Thyroid gland (tissue), 4 donors: ENCODE results near the gene ADAMTS14. TPM values are rescaled to one million over a fixed set of nuclear protein-coding genes. Genes with fewer than 3 reads are reported as not detected.

ENCODE experiments used
- DNase-seq, 2 donors: peaks; one replicate each; pipeline ENCODE4 v3.0.0-alpha.2; 2019
- H3K27ac ChIP-seq, 3 donors: fragments of 200-600 bp; sonication (generic); 1 replicate in 2 of 3; 2 replicates in 1 of 3; pipeline ENCODE4 v1.5.1; 2016 to 2019; ENCODE audit warnings: mild to moderate bottlenecking in 1 of 3, moderate library complexity in 1 of 3
- H3K27me3 ChIP-seq: fragments of 200-600 bp; sonication (generic); one replicate; pipeline ENCODE4 v1.5.1; 2019
- H3K36me3 ChIP-seq, 2 donors: fragments of 200-600 bp; sonication (generic); one replicate each; pipeline ENCODE4 v1.5.1; 2016 to 2019
- H3K4me1 ChIP-seq, 2 donors: fragments of 200-600 bp; sonication (generic); one replicate each; pipeline ENCODE4 v1.5.1; 2017 to 2019
- H3K4me3 ChIP-seq, 3 donors: fragments of 200-600 bp; sonication (generic); replicated peaks in 1 of 3; 1 replicate in 2 of 3; 2 replicates in 1 of 3; pipeline ENCODE4 v1.5.1; 2016; ENCODE audit warnings: mild to moderate bottlenecking in 1 of 3
- H3K9me3 ChIP-seq: fragments of 200-600 bp; sonication (generic); one replicate; pipeline ENCODE4 v1.5.1; 2017
- CTCF ChIP-seq, 6 experiments: fragments of 200-600 bp in 3 of 6; fragments of 450-650 bp in 3 of 6; sonication (generic) in 3 of 6; IDR thresholded peaks; one replicate each; pipeline ENCODE4 v1.5.1; 2016 to 2019; ENCODE audit warnings: antibody characterized with exemption in 6 of 6, mild to moderate bottlenecking in 2 of 6, inconsistent platforms in 1 of 6, moderate library complexity in 1 of 6
- POLR2A ChIP-seq, 2 donors: fragments of 450-650 bp; IDR thresholded peaks; one replicate each; pipeline ENCODE4 v1.6.1; 2017; ENCODE audit warnings: antibody characterized with exemption in 2 of 2, mild to moderate bottlenecking in 2 of 2, moderate library complexity in 1 of 2
- WGBS, 2 donors: methylation state at CpG; one replicate each; pipeline ENCODE4 v1.1.5; 2017; 5-methylcytosine and 5-hydroxymethylcytosine counted together
- intact Hi-C: fragments of 100-400 bp; cut with DNase I; formaldehyde crosslinking; loops from one replicate; pipeline ENCODE4 v1.15.1; 2023
- total RNA-seq, 4 donors: library from RNA; depleted of rRNA; stranded (reverse); fragments of >200 nt; gene quantifications; one replicate each; pipeline ENCODE4 v1.2.3, GENCODE V29; 2016

The ADAMTS14 gene
- total RNA-seq, 4 donors from 2014 or later: not detected

GRCh38 chr10:70775679-70776454 is 103.6 kb downstream of the ADAMTS14 start:
- WGBS, 2 donors: 93% methylated on average over 5 to 9 of the region's 13 CpGs
- no peaks in the 10 kb centered on the region for H3K36me3 ChIP-seq
- DNase-seq: no peak
- TF ChIP-seq POLR2A (IDR thresholded peaks at IDR 0.05) (no peak), CTCF (IDR thresholded peaks at IDR 0.05) (no peak)
- no peaks in the 10 kb centered on the region for H3K9me3 ChIP-seq
- no peaks in the 10 kb centered on the region for H3K27me3 ChIP-seq
- no peaks in the 10 kb centered on the region for H3K4me1 ChIP-seq
- H3K4me3 ChIP-seq: no peak overlapping the region
- intact Hi-C loops: no loop called here
- H3K27ac ChIP-seq: no peak overlapping the region

GRCh38 chr10:70776455-70777005 is 104.2 kb downstream of the ADAMTS14 start:
- Histone ChIP-seq H3K27ac (no peak overlapping the region), H3K36me3 (no peaks in the 10 kb centered on the region), H3K9me3 (no peaks in the 10 kb centered on the region), H3K4me3 (no peak overlapping the region), H3K27me3 (no peaks in the 10 kb centered on the region), H3K4me1 (no peaks in the 10 kb centered on the region)
- WGBS, 2 donors: 85 to 89% methylated on average over 10 to 11 of the region's 11 CpGs
- DNase-seq: no peak
- intact Hi-C loops: no loop called here
- TF ChIP-seq CTCF (IDR thresholded peaks at IDR 0.05) (no peak), POLR2A (IDR thresholded peaks at IDR 0.05) (no peak)

- TF ChIP-seq CTCF (IDR thresholded peaks at IDR 0.05) (no peak), POLR2A (IDR thresholded peaks at IDR 0.05) (no peak)
- 94 to 96% methylated on average over 16 to 18 of the region's 18 CpGs for WGBS, 2 donors
- no peaks in the 10 kb centered on the region for H3K36me3 ChIP-seq
- H3K4me1 ChIP-seq: no peaks in the 10 kb centered on the region
- H3K27me3 ChIP-seq: no peaks in the 10 kb centered on the region
- intact Hi-C loops: no loop called here
- H3K9me3 ChIP-seq: no peaks in the 10 kb centered on the region
- no peak for DNase-seq
- no peak overlapping the region for H3K4me3 ChIP-seq
- H3K27ac ChIP-seq: no peak overlapping the region
Observed at GRCh38 chr10:70777063-70777875, 105.0 kb downstream of the ADAMTS14 start.

- intact Hi-C loops: no loop called here
- 78 to 84% methylated on average over 9 of the region's 9 CpGs for WGBS, 2 donors
- no peak overlapping the region for H3K4me3 ChIP-seq
- H3K4me1 ChIP-seq: no peaks in the 10 kb centered on the region
- H3K27me3 ChIP-seq: no peaks in the 10 kb centered on the region
- TF ChIP-seq CTCF (IDR thresholded peaks at IDR 0.05) (no peak), POLR2A (IDR thresholded peaks at IDR 0.05) (no peak)
- H3K27ac ChIP-seq: no peak overlapping the region
- DNase-seq: no peak
- no peaks in the 10 kb centered on the region for H3K9me3 ChIP-seq
- H3K36me3 ChIP-seq: no peaks in the 10 kb centered on the region
Observed at GRCh38 chr10:70778267-70778924, 106.1 kb downstream of the ADAMTS14 start.
